ENCODE measurements around the gene POMP. TPM values are rescaled to one million over a fixed set of nuclear protein-coding genes. Genes with fewer than 3 reads are reported as not detected.

POMP gene
- polyA plus RNA-seq, 4 donors: 73.0 to 105 (median 89.1) TPM

Other genes with a start within 250 kb of the POMP start
- gene FLT1, start 164.0 kb upstream of the POMP start, polyA plus RNA-seq (ENCODE audit: insufficient read length in 4 of 4): 10 to 100 TPM; 30.4 to 51.8 (median 41.1) TPM
- gene SLC46A3, start 59.8 kb downstream of the POMP start, polyA plus RNA-seq (ENCODE audit: insufficient read length in 4 of 4): 1 to 10 TPM; 1.8 to 3.5 (median 2.2) TPM
- under 1 TPM; 0.72 to 0.96 (median 0.87) TPM for gene MTUS2, start 161.2 kb downstream of the POMP start, polyA plus RNA-seq (ENCODE audit: insufficient read length in 4 of 4)